ENCODE results near the gene NAIF1. TPM values are rescaled to one million over a fixed set of nuclear protein-coding genes. Genes with fewer than 3 reads are reported as not detected.
"Not testable (repeated sequence)": the region's sequence is repeated elsewhere in the genome, so short reads cannot be mapped to it uniquely, and the experiment has no call there.

The NAIF1 gene
- total RNA-seq, 1 donor from 2014 or later, result 48.2 TPM

GRCh38 chr9:128051932-128052709, 15.0 kb downstream of the NAIF1 start:
- no peak overlapping the region for H3K4me3 ChIP-seq
- H3K36me3 ChIP-seq, result no peaks in the 10 kb centered on the region
- no peak for DNase-seq (ENCODE audit: low spot score in 2 of 2)
- H3K27ac ChIP-seq, result no peak overlapping the region
- H3K9me3 ChIP-seq, result no peaks in the 10 kb centered on the region
- intact Hi-C loops (cut with DNase I), result no loop called here
- H3K27me3 ChIP-seq, result no peaks in the 10 kb centered on the region
- TF ChIP-seq CTCF (IDR thresholded peaks at IDR 0.05), result no peak
- peaks cover 0 to 5% of the 10 kb centered on the region in 2 donors for H3K4me1 ChIP-seq

GRCh38 chr9:128049843-128050242, 17.3 kb downstream of the NAIF1 start:
- intact Hi-C loops (cut with DNase I), result no loop called here

GRCh38 chr9:128048663-128049062, 18.5 kb downstream of the NAIF1 start:
- Histone ChIP-seq H3K4me3 (no peak overlapping the region), H3K36me3 (no peaks in the 10 kb centered on the region), H3K4me1 (no peaks in the 10 kb centered on the region), H3K9me3 (no peaks in the 10 kb centered on the region), H3K27me3 (no peaks in the 10 kb centered on the region), H3K27ac (no peak overlapping the region)
- no peak for TF ChIP-seq CTCF (IDR thresholded peaks at IDR 0.05)
- DNase-seq (ENCODE audit: low spot score in 2 of 2), result no peak
- intact Hi-C loops (cut with DNase I), result no loop called here

More at GRCh38 chr9:128049843-128050242, 17.3 kb downstream of the NAIF1 start:
- no peak overlapping the region for H3K27ac ChIP-seq
- no peak overlapping the region for H3K4me3 ChIP-seq
- no peaks in the 10 kb centered on the region for H3K4me1 ChIP-seq
- H3K27me3 ChIP-seq, result no peaks in the 10 kb centered on the region
- TF ChIP-seq CTCF (IDR thresholded peaks at IDR 0.05), result no peak
- no peak for DNase-seq (ENCODE audit: low spot score in 2 of 2)
- H3K9me3 ChIP-seq, result no peaks in the 10 kb centered on the region
- H3K36me3 ChIP-seq, result no peaks in the 10 kb centered on the region

GRCh38 chr9:128047231-128047630, 19.9 kb downstream of the NAIF1 start:
- Histone ChIP-seq H3K27ac (no peak overlapping the region), H3K4me3 (no peak overlapping the region), H3K36me3 (no peaks in the 10 kb centered on the region), H3K9me3 (no peaks in the 10 kb centered on the region), H3K4me1 (no peaks in the 10 kb centered on the region), H3K27me3 (no peaks in the 10 kb centered on the region)
- no peak for TF ChIP-seq CTCF (IDR thresholded peaks at IDR 0.05)
- DNase-seq (ENCODE audit: low spot score in 2 of 2), result no peak
- intact Hi-C loops (cut with DNase I), result no loop called here

GRCh38 chr9:128045831-128046230, 21.3 kb downstream of the NAIF1 start:
- no peak overlapping the region for H3K4me3 ChIP-seq
- intact Hi-C loops (cut with DNase I), result no loop called here
- H3K27ac ChIP-seq, result no peak overlapping the region

GRCh38 chr9:128045409-128045808, 21.7 kb downstream of the NAIF1 start:
- H3K36me3 ChIP-seq; H3K4me3 ChIP-seq; H3K27ac ChIP-seq; DNase-seq (ENCODE audit: low spot score in 2 of 2); intact Hi-C loops (cut with DNase I); H3K9me3 ChIP-seq; H3K27me3 ChIP-seq; H3K4me1 ChIP-seq: not testable (repeated sequence)

More at GRCh38 chr9:128045831-128046230, 21.3 kb downstream of the NAIF1 start:
- Histone ChIP-seq H3K4me1 (no peaks in the 10 kb centered on the region), H3K27me3 (no peaks in the 10 kb centered on the region), H3K36me3 (no peaks in the 10 kb centered on the region), H3K9me3 (no peaks in the 10 kb centered on the region)
- no peak for DNase-seq (ENCODE audit: low spot score in 2 of 2)
- no peak for TF ChIP-seq CTCF (IDR thresholded peaks at IDR 0.05)
